Measurements from ENCODE around the gene DNPEP. TPM values are rescaled to one million over a fixed set of nuclear protein-coding genes. Genes with fewer than 3 reads are reported as not detected.

Gene DNPEP
- total and polyA plus RNA-seq, 2 experiments from 2014 or later = 49.2 to 67.9 TPM

DNA sequence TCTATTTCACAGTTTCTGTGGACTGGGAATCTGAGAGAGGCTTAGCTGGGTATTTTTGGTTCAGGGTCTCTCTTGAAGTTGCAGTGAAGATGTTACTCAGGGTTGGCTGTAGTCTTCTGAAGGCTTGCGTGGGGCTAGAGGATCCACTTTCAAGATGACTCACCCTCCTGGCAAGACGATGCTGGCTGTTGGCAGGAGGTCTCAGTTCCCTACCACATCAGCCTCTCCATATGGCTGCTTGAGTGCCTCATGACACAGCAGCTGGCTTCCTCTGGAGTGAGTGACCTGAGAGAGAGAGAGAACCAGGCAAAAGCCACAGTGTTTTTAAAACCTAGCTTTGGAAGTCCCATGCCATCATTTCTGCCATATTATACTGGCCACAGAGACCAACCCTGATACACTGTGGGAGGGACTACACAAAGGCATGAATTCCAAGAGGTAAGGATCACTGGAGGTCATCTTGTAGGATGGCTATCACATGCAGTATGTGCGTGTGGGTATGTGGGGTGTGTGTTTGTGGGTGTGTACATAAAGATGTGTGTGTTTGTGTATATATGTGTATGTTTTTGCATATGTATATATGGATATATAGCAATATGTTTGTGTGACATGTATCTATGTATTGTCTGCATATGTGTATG lies 25.1 kb downstream of the DNPEP start:
- Mint-ChIP-seq H3K4me1 (peaks cover 5% of the 10 kb centered on the region), H3K27ac (no peak overlapping the region), H3K27me3 (ENCODE audit: insufficient read depth, low read depth, poor library complexity) (peaks cover 38% of the 10 kb centered on the region), H3K4me3 (no peak overlapping the region), H3K9me3 (no peaks in the 10 kb centered on the region), H3K36me3 (ENCODE audit: low read depth) (no peaks in the 10 kb centered on the region)
- ATAC-seq = no peak
- TF ChIP-seq JUNB (IDR thresholded peaks at IDR 0.05; ENCODE audit: unreplicated experiment) = no peak
- TF ChIP-seq EZH2 (IDR thresholded peaks at IDR 0.05; ENCODE audit: low read depth, unreplicated experiment) = no peak
- no peak for TF ChIP-seq EZH2phosphoT487 (IDR thresholded peaks at IDR 0.05; ENCODE audit: unreplicated experiment)
- TF ChIP-seq ZNF331 (CRISPR knock-in tag; IDR thresholded peaks at IDR 0.05; ENCODE audit: low read depth) = no peak
- TF ChIP-seq ZNF462 (CRISPR knock-in tag; IDR thresholded peaks at IDR 0.05) = no peak
- no peak for TF ChIP-seq CTCF (conservative IDR thresholded peaks at IDR 0.05; ENCODE audit: low read depth in 2 of 2)
- TF ChIP-seq NANOG (IDR thresholded peaks at IDR 0.05; ENCODE audit: borderline replicate concordance) = no peak
- TF ChIP-seq STAT1 (IDR thresholded peaks at IDR 0.05; ENCODE audit: unreplicated experiment) = no peak
- TF ChIP-seq, protein P1, sequence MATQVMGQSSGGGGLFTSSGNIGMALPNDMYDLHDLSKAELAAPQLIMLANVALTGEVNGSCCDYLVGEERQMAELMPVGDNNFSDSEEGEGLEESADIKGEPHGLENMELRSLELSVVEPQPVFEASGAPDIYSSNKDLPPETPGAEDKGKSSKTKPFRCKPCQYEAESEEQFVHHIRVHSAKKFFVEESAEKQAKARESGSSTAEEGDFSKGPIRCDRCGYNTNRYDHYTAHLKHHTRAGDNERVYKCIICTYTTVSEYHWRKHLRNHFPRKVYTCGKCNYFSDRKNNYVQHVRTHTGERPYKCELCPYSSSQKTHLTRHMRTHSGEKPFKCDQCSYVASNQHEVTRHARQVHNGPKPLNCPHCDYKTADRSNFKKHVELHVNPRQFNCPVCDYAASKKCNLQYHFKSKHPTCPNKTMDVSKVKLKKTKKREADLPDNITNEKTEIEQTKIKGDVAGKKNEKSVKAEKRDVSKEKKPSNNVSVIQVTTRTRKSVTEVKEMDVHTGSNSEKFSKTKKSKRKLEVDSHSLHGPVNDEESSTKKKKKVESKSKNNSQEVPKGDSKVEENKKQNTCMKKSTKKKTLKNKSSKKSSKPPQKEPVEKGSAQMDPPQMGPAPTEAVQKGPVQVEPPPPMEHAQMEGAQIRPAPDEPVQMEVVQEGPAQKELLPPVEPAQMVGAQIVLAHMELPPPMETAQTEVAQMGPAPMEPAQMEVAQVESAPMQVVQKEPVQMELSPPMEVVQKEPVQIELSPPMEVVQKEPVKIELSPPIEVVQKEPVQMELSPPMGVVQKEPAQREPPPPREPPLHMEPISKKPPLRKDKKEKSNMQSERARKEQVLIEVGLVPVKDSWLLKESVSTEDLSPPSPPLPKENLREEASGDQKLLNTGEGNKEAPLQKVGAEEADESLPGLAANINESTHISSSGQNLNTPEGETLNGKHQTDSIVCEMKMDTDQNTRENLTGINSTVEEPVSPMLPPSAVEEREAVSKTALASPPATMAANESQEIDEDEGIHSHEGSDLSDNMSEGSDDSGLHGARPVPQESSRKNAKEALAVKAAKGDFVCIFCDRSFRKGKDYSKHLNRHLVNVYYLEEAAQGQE (IDR thresholded peaks at IDR 0.05; ENCODE audit: unreplicated experiment) = no peak
- TF ChIP-seq ZNF114 (CRISPR knock-in tag; IDR thresholded peaks at IDR 0.05) = no peak
- TF ChIP-seq CREB1 (CRISPR knock-in tag; IDR thresholded peaks at IDR 0.05; ENCODE audit: low read depth) = no peak
- TF ChIP-seq, protein P2, sequence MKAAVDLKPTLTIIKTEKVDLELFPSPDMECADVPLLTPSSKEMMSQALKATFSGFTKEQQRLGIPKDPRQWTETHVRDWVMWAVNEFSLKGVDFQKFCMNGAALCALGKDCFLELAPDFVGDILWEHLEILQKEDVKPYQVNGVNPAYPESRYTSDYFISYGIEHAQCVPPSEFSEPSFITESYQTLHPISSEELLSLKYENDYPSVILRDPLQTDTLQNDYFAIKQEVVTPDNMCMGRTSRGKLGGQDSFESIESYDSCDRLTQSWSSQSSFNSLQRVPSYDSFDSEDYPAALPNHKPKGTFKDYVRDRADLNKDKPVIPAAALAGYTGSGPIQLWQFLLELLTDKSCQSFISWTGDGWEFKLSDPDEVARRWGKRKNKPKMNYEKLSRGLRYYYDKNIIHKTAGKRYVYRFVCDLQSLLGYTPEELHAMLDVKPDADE (IDR thresholded peaks at IDR 0.05) = no peak
- TF ChIP-seq POLR2AphosphoS5 (IDR thresholded peaks at IDR 0.05; ENCODE audit: low read depth) = no peak
- Histone ChIP-seq H3F3A (replicated peaks; ENCODE audit: low read depth) (no peaks in the 10 kb centered on the region), H3K4me2 (no peak overlapping the region), H3K4me1 (ENCODE audit: insufficient read depth) (no peaks in the 10 kb centered on the region), H3K79me2 (replicated peaks; ENCODE audit: insufficient read depth) (no peaks in the 10 kb centered on the region), H3K4me3 (no peak overlapping the region), H2AFZ (no peak overlapping the region), H3K36me3 (ENCODE audit: insufficient read depth) (no peaks in the 10 kb centered on the region), H4K20me1 (replicated peaks; ENCODE audit: insufficient read depth) (no peaks in the 10 kb centered on the region), H3K9me2 (ENCODE audit: insufficient read depth) (no peaks in the 10 kb centered on the region), H3K27ac (ENCODE audit: low read depth) (no peak overlapping the region), H3K27me3 (ENCODE audit: insufficient read depth) (peaks cover 37% of the 10 kb centered on the region)
- DNase-seq (ENCODE audit: low spot score) = no peak
